NCI-H82 treated with DMSO at 0.1 percent for 48 hours (cell line): ENCODE measurements around the gene RASSF10.
A peak's percentile ranks its signal among the peaks of the same experiment; 100 is the strongest.

Source experiments
- DNase-seq: peaks from one replicate; lab custom pipeline; 2025; ENCODE audit not compliant: unreplicated experiment; lab: John Stamatoyannopoulos, UW

Gene RASSF10

DNA sequence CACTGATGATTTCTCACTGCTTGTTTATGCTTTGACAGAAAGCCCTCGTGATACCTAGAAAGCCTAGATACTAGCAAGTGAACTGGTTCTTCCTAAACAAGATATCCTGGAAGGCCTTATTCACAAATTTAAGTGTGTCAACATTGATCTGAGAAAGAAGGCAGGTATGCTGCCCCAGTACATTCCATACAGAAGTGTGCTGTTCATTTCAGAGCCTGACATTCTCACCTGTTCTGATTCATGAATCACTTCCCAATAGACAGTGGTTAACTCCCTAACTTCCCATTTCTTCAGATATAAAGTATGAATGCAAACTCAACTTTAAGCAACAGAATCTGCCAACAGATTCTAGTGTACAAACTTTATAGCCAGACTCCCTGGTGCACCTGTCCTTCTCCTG lies 15.5 kb upstream of the RASSF10 start:
- DNase-seq = no peak

DNA sequence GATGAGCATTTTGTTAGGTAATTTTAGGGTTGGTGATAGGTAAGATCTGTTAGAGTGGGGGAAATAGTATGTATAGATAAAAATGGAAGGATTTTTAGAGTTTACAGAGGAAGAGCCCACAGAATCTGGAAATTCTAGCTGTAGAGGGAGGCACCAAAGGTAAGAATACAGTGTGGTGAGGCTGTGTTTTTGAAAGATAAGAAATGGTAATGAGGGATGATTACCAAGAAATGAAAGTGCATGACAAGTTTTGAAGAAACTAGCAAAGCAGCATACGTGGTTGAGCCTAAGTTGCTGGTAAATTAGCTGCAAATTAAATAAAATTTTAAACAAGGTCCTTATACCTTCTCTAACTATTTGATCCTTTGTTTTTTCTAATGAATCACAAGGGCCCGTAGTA lies 14.6 kb upstream of the RASSF10 start:
- no peak for DNase-seq

DNA sequence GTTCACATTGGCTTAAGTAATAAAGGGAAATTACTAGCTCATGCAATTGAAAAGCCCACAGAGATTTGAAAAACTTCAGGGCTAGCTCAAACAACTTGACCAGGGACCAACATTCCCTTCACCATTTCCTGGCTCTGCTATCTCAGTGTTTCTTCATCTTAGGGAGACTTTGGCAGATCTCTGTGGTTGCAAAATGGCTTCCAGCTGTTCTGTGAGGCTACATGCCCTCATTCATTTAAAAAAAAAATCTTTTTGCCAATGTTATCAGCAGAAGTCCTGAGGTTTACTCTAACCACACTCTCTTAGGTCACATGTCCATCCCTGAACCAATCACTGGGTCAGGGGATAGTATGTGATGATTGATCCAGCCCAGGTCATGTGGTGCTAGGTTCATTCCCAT lies 13.9 kb upstream of the RASSF10 start:
- no peak for DNase-seq

DNA sequence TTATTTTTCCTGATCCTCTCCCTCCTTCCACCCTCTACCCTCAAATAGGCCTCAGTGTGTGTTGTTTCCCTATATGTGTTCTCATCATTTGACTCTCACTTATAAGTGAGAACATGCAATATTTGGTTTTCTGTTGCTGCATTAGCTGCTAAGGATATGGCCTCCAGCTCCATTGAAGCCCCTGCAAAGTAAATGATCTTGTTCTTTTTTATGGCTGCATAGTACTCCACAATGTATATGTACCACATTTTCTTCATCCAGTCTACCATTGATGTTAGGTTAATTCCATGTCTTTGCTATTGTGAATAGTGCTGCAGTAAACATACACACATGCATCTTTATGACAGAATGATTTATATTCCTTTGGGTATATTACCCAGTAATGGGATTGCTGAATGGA lies 13.3 kb upstream of the RASSF10 start:
- DNase-seq = no peak

DNA sequence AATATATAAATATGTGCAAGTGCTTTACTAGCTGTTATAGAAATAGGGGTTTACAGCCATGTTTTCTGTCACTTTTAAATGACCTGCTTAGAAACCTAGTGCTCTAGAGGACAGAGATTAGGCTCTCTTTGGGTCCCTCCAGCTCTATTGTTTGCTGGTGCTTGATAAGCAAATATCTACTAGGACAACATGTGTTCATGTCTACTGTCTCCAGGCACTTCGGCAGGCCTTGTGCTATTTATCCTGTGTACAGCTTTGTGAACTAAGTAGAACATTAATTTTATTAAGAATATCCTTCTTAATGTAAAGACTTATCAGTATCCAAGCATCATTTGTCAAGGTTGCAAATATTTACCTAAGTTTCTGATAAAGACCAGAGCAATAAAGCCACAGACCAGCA lies 11.9 kb upstream of the RASSF10 start:
- no peak for DNase-seq

DNA sequence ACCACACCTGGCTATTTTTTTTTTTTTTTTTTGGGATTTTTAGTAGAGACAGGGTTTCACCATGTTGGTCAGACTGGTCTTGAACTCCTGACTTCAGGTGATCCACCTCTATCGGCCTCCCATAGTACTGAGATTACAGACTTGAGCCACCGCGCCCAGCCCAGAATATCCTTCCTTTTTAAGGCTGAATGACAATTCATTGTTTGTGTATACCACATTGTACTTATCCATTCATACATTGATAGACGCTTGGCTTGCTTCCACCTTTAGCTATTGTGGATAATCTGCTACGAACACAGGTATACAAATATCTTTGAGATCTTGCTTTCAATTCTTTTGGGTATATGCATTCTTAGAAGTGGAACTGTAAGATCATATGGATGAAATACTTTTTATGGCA lies 10.8 kb upstream of the RASSF10 start:
- DNase-seq = no peak

DNA sequence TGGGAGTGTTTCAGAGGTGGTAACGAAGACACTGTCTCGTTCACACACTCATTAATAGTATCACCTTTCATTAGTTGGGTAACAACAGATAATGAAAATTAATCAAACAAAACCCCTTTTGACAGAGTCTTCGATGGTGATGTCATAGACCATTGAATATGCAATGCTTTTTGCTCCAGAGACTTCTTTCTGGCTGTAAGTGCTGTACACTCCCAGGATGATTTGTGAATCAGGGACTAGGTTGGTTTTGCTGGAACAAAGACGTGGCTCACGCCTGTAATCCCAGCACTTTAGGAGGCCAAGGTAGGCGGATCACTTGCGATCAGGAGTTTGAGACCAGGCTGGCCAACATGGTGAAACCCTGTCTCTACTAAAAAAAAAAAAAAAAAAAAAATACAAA lies 9.5 kb upstream of the RASSF10 start:
- DNase-seq = no peak

DNA sequence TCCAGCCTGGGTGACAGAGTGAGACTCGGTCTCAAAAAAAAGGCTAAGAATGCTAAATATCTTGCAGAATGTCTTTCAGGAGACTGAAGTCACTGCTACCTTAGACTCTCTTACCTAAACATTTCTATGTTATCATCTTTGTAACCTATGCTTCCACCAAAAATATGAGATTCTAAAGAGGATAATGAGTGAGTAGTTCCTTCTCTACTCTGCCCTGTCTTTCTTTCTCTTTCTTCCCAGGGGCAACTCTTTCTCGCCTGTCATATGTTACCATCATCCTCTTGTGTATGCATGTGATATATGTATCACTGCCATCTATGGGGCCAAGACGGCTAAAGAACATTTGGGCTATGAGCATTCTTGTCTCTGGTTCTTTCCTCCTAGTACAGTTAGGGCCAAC lies 9.0 kb upstream of the RASSF10 start:
- DNase-seq = no peak

DNA sequence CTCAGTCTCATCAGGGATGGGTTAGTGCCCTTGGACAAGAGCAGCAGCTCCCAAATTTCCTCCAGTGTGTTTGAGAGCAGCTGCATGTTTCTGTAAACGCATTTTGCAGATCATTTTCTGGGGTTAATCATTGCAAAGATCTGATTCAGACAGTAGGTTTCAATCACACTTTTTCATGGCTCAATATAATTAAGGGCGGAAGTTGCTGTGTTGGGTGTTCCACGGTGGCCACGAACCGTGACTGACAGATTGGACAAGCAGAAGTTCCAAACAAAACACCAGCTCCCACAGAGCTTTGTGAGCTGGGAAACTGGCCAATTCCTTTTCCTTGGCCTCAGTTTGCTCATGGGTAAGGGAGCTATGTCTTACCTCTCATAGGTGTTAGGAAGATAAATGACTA lies 8.4 kb upstream of the RASSF10 start:
- DNase-seq = no peak

DNA sequence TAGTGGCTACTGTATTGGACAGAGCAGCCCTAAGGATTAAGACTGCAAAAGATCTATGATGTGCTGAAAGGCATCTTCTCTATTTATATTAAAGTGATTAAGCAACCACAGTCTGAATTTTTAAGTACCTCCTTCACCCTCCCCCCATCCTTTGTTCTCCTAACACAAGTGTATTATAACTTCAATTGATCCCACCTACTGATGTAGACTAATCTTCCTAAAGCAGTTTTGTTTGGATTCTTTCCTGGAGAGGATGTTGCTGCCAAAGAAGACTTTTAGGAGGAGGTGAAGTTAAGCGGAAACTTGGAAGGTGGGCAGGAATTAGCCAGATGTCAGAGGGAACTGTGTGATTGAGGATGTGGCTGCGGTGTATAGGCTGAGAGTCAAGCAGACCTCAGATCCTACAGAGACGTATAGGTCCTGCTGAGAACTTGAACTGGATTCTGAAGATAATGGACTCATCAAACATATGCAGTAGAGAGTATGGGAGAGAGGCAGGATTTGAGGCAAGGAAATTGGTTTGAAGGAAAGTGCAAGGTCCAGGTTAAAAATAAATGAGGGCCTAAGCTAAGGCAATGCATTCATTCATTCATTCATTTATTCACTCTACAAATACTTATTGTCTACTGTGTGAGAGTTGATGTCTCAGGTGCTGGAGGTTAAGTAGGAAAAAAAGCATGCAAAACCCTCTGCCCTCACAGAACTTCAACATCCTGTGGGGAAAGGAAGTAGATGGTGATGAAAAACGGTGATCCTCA lies 5.2 kb upstream of the RASSF10 start:
- peak; percentile 6 for DNase-seq

DNA sequence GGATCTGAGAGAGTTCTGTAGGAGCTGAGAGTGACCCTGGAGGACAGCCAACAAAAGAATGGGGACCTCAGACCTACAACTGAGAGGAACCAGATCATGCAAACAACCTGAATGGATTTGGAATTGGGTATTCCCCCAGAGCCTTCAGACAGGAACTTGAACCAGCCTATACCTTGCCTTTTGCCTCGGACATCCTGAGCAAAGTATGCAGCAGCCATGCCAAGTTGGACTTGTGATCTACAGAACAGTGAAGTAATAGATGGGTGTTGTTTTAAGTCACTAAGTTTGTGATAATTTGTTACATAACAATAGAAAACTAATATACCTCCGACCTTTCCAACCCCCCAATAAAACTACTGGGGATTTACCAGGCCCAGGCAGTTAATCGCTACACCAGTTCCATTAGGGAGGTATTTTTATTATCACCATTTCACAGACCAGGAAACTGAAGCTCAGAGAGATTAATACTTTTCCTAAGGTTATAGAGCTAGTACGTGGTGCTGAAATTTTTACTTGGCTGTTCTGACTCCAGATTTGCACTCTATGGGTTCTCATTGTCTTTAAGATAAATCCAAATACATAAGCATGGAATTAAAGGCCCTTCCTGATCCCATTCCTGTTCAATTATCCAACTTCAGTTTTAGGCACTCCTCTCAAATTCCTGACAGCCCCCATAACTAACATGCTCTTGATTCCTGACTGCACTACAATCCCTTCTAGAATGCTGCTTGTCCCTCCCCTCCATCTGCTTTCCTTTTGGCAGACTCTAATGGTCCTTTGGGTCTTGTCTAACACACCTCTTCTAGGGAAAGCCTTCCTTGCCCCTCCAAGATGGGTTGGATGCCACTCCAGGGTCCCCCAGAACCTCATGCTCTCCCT lies 1.7 kb upstream of the RASSF10 start:
- DNase-seq = no peak

DNA sequence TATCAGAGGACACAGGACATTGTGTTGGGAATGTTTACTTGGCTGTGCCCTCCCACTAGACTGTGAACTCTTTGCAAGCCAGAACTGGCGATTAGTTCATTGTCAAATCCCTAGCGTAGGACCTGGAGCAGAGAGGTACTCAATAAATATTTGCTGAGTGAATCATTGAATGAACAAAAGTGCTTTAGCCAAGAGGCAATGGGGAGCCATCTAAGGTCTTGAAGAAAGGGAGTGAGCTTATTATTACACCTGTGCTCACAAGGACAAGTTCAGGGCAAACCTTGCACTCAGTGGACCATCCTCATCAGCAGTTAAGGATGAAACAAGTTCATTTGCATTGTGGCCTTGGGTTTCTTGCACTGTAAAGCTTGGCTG lies 1.1 kb upstream of the RASSF10 start:
- no peak for DNase-seq

DNA sequence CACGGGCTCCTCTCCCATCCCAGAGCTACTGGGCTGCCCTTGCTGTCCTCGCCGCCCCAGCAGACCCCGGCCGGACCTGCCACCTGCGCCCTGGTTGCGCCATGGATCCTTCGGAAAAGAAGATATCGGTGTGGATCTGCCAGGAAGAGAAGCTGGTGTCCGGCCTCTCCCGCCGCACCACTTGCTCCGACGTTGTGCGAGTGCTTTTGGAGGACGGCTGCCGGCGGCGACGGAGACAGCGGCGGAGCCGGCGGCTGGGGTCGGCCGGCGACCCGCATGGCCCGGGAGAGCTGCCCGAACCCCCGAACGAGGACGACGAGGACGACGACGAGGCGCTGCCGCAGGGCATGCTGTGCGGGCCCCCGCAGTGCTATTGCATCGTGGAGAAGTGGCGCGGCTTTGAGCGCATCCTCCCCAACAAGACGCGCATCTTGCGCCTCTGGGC lies 382 bp downstream of the RASSF10 start:
- no peak for DNase-seq

DNA sequence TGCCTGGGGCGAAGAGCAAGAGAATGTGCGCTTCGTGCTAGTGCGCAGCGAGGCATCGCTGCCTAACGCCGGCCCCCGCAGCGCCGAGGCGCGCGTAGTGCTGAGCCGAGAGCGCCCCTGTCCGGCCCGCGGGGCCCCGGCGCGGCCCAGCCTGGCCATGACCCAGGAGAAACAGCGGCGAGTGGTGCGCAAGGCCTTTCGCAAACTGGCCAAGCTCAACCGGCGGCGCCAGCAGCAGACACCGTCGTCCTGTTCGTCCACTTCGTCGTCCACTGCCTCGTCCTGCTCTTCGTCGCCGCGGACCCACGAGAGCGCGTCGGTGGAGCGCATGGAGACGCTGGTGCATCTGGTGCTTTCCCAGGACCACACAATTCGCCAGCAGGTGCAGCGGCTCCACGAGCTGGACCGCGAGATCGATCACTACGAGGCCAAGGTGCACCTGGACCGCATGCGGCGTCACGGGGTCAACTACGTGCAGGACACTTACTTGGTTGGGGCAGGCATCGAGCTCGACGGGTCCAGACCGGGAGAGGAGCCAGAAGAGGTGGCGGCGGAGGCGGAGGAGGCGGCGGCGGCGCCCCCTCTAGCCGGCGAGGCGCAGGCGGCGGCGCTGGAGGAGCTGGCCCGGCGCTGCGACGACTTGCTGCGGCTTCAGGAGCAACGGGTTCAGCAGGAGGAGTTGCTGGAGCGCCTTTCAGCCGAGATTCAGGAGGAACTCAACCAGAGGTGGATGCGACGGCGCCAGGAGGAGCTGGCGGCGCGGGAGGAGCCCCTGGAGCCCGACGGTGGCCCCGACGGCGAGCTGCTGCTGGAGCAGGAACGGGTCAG lies 1.0 kb downstream of the RASSF10 start:
- no peak for DNase-seq

DNA sequence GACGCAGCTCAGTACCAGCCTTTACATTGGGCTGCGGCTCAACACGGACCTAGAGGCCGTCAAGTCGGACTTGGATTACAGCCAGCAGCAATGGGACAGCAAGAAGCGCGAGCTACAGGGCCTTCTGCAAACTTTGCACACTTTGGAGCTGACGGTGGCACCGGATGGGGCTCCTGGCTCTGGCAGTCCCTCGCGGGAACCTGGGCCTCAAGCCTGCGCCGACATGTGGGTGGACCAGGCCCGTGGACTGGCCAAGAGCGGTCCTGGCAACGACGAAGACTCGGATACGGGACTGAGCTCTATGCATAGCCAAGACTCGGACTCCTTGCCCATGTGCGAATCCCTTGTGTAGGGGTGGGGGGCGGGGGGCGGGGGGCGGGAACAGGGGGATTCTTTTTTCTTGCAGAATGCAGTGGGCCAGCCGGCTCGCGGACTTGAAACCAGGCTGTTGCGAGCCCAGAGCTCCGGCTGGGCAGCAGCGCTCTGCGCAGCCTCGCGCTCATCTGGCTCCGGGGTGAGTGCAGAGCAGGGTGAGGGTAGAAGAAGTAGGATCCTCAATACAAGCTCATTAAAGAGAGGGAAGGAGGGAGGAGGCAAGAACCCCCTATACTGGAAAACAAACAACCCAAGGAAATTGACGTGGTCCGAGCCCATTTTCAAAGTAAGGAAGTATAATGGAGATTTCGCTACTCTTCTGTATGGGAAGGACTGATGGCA lies 1.8 kb downstream of the RASSF10 start:
- no peak for DNase-seq

DNA sequence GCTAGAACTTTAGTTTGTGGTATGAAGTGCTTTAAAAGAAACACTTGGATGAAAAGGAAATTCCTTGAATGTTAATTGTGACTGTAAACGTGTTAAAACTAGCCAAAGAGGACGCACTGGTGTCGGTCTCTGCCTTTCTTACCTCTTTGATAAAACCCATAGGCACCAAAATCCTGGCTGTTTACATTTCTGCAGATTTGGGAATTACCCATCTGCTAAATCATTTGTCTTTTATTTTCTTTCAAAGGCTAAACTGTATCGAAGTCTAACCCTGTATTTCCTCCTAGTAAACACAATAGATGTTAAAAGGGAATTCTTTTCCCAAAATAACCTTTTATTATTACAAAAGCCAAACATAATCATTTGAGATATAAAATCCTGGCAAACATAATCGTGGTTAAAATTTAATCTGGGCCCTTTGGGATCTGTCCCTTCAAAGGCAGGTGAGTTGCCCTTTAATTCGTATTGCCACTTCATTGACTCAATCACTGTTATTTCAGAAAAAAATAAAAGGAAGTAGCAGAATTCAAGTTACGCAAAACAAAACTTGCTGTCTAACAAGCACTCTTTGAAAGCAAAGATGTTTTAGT lies 2.4 kb downstream of the RASSF10 start:
- DNase-seq = no peak

DNA sequence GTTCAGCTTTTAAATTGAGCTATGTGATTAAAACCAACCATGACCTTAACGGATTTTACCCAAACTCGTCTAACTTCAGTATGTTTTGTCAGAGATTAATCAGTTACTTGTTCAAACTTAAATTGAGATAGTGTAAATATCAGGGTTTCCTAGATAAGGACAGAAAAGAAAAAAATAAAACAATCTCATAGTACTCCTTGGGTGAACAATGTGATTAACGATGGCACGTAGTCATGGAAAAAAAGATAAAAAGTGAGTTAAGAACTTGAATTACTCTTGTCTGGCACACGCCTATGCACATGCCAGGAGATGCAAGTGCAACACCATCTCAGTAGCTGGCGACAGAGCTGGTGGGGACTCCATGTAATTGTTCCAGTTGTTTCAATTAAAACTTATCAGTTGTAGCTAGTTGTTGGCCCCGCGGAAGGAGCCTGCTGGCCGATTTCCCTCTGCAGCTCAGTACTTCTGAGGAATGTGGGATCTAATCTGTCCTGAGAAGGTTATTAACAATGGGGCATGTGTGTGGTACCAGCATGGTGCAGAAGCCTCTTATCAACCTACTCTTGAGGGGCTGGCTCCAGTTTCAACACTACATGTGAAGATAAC lies 3.0 kb downstream of the RASSF10 start:
- no peak for DNase-seq

DNA sequence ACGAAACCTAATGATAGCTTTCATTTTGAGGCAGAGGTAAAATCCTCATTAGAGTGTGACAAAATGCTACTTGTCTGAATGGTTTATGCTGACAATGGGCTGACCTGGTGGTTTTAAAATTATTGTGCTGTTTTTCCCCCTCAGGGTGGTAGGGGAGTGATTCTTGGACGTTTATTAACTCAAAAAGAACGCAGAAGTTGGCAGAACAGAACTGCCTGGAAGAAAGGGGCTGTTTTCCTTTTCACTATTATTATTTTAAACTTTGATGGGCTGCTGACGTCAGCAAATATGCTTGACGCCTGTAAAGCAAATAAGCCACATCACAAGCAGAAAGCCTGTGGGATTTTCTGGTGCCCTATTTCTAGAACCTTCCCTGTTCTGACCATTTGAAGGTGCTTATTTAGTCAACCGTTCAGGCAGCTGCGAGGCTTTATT lies 4.0 kb downstream of the RASSF10 start:
- no peak for DNase-seq

DNA sequence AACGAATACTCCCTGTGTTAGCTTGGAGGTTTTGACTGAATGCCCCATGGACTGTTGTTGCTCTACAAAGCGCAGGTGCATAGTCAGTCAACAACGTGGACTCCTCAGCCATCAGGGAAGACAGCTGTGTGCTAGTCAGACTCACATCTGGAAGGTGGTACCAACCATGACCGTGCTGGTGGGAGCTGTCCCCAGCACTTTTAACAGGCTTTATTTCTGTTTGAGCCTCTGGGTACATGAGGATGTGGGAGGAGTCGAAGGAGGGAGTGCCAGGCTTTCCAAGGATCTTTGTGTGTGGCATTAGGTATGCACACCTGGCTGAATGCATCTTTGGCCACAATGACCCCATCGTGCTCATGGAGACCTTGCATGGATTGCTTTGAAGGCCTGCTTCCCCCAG lies 6.6 kb downstream of the RASSF10 start:
- no peak for DNase-seq

DNA sequence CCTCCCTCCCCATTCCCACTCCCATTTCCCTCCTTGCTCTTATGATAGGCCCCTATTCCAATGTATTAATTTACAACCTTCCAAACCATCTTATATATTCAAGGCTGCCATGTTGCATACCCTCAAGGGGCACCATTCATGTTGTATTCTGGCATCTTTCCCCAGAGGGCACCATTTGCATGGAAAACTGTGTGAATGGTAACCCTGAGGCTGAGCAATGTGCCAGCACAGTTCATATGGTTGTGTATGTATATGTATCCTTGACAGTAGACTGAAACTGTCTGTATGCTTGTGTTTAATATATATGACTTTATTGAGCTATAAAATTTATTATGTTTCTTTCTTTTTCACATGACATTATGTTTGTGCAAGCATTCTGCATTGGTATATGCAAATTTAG lies 7.3 kb downstream of the RASSF10 start:
- DNase-seq = no peak
